ENCODE data around the gene OPN3. TPM values are rescaled to one million over a fixed set of nuclear protein-coding genes. Genes with fewer than 3 reads are reported as not detected.

The OPN3 gene
- total and polyA plus RNA-seq, 4 donors = 11.3 to 19.1 (median 15.5) TPM

DNA sequence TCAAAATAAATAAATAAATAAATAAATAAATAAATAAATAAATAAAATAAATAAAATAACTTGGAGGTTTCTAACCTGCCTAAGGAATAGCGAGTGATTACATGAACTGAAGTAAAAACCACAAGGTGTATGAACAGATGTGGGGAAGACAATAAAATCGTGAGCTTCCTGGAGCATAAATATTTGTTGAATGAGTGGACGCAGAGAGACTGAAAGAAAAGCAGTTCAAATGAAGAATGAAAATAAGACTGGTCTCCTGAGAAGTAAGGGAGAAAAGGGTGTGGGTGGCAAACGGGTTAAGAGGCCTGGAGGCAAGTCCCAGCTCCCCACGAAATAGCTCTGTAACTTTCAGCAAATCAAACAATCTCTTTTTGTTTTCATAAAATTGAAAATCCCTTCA lies 33.6 kb downstream of the OPN3 start:
- Histone ChIP-seq H3K4me1 (ENCODE audit: control insufficient read depth in 4 of 4, insufficient read depth in 4 of 4, low read length in 3 of 4) (peaks cover 2 to 19% (median 16%) of the 10 kb centered on the region in 4 donors), H3K27ac (ENCODE audit: low read depth in 1 of 2, low read length in 2 of 2) (no peak overlapping the region), H3K9ac (ENCODE audit: low read depth in 1 of 2, low read length in 2 of 2) (no peak overlapping the region), H3K27me3 (ENCODE audit: control insufficient read depth in 4 of 4, insufficient read depth in 4 of 4, low read length in 3 of 4) (no peaks in the 10 kb centered on the region), H3K4me3 (ENCODE audit: low read depth in 1 of 3, low read length in 3 of 3) (no peak overlapping the region), H3K9me3 (ENCODE audit: control insufficient read depth in 4 of 4, low read length in 3 of 4) (no peaks in the 10 kb centered on the region), H3K36me3 (ENCODE audit: control insufficient read depth in 4 of 4, insufficient read depth in 3 of 4, low read depth in 1 of 4, low read length in 3 of 4) (peaks cover 0 to 8% (median 0%) of the 10 kb centered on the region in 4 donors)
- DNase-seq (ENCODE audit: low spot score) = no peak
- no peak for TF ChIP-seq GABPA (IDR thresholded peaks at IDR 0.05 in 1 of 2, conservative IDR thresholded peaks at IDR 0.05 in 1 of 2)
- TF ChIP-seq, protein P1, sequence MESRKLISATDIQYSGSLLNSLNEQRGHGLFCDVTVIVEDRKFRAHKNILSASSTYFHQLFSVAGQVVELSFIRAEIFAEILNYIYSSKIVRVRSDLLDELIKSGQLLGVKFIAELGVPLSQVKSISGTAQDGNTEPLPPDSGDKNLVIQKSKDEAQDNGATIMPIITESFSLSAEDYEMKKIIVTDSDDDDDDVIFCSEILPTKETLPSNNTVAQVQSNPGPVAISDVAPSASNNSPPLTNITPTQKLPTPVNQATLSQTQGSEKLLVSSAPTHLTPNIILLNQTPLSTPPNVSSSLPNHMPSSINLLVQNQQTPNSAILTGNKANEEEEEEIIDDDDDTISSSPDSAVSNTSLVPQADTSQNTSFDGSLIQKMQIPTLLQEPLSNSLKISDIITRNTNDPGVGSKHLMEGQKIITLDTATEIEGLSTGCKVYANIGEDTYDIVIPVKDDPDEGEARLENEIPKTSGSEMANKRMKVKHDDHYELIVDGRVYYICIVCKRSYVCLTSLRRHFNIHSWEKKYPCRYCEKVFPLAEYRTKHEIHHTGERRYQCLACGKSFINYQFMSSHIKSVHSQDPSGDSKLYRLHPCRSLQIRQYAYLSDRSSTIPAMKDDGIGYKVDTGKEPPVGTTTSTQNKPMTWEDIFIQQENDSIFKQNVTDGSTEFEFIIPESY (IDR thresholded peaks at IDR 0.05) = no peak
- no peak for TF ChIP-seq NR2F2 (IDR thresholded peaks at IDR 0.05)
- no peak for TF ChIP-seq SP1 (IDR thresholded peaks at IDR 0.05)
- TF ChIP-seq FOXA1 (IDR thresholded peaks at IDR 0.05) = no peak
- TF ChIP-seq HNF4G (IDR thresholded peaks at IDR 0.05) = no peak
- TF ChIP-seq FOXA2 (IDR thresholded peaks at IDR 0.05) = no peak
- TF ChIP-seq, protein P2, sequence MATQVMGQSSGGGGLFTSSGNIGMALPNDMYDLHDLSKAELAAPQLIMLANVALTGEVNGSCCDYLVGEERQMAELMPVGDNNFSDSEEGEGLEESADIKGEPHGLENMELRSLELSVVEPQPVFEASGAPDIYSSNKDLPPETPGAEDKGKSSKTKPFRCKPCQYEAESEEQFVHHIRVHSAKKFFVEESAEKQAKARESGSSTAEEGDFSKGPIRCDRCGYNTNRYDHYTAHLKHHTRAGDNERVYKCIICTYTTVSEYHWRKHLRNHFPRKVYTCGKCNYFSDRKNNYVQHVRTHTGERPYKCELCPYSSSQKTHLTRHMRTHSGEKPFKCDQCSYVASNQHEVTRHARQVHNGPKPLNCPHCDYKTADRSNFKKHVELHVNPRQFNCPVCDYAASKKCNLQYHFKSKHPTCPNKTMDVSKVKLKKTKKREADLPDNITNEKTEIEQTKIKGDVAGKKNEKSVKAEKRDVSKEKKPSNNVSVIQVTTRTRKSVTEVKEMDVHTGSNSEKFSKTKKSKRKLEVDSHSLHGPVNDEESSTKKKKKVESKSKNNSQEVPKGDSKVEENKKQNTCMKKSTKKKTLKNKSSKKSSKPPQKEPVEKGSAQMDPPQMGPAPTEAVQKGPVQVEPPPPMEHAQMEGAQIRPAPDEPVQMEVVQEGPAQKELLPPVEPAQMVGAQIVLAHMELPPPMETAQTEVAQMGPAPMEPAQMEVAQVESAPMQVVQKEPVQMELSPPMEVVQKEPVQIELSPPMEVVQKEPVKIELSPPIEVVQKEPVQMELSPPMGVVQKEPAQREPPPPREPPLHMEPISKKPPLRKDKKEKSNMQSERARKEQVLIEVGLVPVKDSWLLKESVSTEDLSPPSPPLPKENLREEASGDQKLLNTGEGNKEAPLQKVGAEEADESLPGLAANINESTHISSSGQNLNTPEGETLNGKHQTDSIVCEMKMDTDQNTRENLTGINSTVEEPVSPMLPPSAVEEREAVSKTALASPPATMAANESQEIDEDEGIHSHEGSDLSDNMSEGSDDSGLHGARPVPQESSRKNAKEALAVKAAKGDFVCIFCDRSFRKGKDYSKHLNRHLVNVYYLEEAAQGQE (IDR thresholded peaks at IDR 0.05) = no peak
- no peak for TF ChIP-seq HNF4A (conservative IDR thresholded peaks at IDR 0.05)
- TF ChIP-seq JUND (IDR thresholded peaks at IDR 0.05) = no peak
- TF ChIP-seq RAD21 (IDR thresholded peaks at IDR 0.05) = no peak
- no peak for TF ChIP-seq TAF1 (conservative IDR thresholded peaks at IDR 0.05)
- TF ChIP-seq, protein P3, sequence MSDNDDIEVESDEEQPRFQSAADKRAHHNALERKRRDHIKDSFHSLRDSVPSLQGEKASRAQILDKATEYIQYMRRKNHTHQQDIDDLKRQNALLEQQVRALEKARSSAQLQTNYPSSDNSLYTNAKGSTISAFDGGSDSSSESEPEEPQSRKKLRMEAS (IDR thresholded peaks at IDR 0.05) = no peak
- TF ChIP-seq EGR1 (IDR thresholded peaks at IDR 0.05; ENCODE audit: low read depth in 2 of 2) = no peak
- TF ChIP-seq RXRA (IDR thresholded peaks at IDR 0.05) = no peak
- TF ChIP-seq, protein P4, sequence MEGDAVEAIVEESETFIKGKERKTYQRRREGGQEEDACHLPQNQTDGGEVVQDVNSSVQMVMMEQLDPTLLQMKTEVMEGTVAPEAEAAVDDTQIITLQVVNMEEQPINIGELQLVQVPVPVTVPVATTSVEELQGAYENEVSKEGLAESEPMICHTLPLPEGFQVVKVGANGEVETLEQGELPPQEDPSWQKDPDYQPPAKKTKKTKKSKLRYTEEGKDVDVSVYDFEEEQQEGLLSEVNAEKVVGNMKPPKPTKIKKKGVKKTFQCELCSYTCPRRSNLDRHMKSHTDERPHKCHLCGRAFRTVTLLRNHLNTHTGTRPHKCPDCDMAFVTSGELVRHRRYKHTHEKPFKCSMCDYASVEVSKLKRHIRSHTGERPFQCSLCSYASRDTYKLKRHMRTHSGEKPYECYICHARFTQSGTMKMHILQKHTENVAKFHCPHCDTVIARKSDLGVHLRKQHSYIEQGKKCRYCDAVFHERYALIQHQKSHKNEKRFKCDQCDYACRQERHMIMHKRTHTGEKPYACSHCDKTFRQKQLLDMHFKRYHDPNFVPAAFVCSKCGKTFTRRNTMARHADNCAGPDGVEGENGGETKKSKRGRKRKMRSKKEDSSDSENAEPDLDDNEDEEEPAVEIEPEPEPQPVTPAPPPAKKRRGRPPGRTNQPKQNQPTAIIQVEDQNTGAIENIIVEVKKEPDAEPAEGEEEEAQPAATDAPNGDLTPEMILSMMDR (IDR thresholded peaks at IDR 0.05; ENCODE audit: low read depth, low read length, missing input control) = no peak
- no peak for TF ChIP-seq ATF3 (IDR thresholded peaks at IDR 0.05)
- no peak for TF ChIP-seq YY1 (IDR thresholded peaks at IDR 0.05)
- 93% methylated on average over 5 of the region's 5 CpGs for whole genome bisulfite sequencing
